Measurements from ENCODE around the gene FOXA3.
A peak's percentile ranks its signal among the peaks of the same experiment; 100 is the strongest.

FOXA3 gene

GRCh38 chr19:45897261-45897812, 33.2 kb downstream of the FOXA3 start:
- no peak for FAIRE-seq

DNA sequence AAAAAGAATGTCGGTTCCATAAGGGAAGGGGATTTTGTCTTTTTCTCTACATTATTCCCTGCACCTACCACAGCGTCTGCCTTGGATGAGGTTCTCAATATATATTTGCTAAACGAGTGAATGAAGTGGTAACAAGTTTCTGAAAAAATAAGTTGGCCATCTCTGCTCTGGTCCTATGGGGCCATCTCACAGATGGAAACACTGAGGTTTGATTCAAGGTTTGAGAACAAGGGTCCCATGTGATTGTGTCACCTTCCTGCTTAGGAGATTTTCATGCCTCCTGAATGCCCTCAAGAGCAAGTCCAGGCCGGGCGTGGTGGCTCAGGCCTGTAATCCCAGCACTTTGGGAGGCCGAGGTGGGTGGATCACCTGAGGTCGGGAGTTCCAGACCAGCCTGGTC, 35.1 kb downstream of the FOXA3 start:
- no peak for FAIRE-seq

- FAIRE-seq: no peak
Measured at GRCh38 chr19:45899919-45900589, 35.9 kb downstream of the FOXA3 start.

GRCh38 chr19:45900738-45901431, 36.8 kb downstream of the FOXA3 start:
- FAIRE-seq: no peak

GRCh38 chr19:45901432-45901911, 37.3 kb downstream of the FOXA3 start:
- FAIRE-seq: no peak

DNA sequence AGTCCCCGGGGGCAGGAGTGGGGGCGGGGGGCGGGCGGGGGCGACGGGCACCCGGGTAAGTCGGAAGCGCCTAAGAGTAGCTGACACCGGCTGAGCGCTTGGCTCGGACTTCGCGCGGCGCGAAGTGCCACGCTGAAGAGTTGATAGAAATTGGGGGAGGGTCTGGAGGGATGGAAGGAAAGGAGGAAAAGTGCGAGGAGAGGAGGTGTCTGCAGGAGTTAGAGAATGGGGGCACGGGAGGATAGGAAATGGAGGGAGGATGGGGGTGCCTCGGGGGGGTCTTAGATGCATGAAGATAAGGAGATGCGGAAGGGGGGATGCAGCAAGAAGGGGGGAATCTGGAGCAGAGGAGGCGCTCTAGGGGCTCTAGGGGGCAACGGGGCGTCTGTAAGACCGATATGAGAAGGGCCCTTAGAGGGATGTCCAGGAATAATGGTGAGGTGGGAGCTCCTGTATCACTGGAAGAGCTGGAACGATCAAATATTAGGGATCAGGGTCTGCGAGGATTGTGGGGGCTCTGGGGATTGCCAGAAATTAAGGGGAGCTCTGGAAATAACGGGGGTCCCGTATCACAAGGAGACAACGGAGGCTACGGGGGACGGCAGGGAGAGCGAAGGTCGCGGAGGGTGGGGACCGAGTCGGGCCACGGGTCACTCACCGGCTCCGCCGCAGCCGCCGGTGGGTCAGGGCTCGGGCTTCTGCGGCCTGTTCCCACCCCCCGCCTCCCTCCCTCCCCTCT, 38.0 kb downstream of the FOXA3 start, which contains the start of gene MYPOP:
Gene MYPOP (minus strand): TSS at position 702 of the 739 bp plus-strand sequence. CDS start 840 bp downstream, outside the sequence.
- FAIRE-seq: no peak

DNA sequence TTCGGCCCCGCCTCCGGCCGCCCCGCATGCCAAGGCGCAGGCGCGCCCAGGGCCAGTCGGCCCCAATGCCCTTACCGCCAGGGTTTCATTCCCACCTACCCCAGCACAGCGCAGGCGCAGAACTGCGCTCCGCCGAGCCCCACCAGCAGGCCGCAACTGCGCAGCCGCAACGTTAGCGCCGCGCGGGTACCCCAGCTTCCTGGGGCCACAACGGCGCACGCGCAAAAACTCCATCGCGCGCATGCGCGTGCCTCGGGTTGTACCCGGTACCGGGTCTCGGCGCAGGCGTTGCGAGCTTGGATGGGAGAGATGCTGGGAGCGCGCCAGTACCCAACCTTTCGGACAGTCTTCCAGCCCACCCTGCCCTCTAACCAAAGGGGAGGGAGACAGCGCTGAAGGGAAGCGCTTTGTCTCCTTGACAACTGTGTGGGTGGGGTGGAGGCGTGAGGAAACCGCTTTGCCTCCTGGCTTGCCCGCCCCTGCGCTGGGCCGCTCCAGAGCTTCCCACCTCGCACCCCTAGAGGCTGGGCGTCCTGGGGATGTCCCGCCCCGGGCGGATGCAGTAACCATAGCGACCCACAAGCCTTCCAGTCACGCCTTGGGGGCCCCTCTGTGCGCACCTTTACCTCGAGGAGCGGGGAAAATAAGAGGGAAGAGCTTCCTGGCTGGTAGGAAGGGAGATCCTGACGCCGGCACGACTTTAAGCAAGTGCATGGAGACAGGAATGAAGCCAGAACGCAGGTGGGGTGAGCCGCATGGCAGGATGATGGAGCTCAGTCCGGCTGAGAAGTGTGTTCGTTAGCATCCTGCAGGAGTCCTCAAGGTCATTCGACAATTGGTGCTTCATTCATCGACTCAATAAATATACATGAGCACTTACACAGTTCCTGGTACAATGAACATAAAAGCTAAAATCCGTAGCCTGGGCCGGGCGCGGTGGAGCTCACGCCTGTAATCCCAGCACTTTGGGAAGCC, 38.8 kb downstream of the FOXA3 start:
- FAIRE-seq: peak; percentile 15

GRCh38 chr19:45905011-45905410, 40.9 kb downstream of the FOXA3 start:
- FAIRE-seq: no peak

DNA sequence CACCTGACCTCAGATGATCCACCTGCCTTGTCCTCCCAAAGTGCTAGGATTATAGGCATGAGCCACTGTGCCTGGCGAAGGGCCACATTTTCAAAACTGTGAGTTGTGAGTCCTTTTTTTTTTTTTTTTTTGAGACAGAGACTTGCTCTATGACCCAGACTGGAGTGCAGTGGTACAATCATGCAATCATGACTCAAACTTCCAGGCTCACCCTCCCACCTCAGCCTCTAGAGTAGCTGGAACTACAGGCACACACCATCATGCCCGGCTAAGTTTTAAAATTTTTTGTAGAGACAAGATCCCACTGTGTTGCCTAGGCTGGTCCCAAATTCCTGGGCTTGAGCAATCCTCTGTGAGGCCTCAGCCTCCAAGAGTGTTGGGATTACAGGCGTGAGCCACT, 42.1 kb downstream of the FOXA3 start:
- no peak for FAIRE-seq

DNA sequence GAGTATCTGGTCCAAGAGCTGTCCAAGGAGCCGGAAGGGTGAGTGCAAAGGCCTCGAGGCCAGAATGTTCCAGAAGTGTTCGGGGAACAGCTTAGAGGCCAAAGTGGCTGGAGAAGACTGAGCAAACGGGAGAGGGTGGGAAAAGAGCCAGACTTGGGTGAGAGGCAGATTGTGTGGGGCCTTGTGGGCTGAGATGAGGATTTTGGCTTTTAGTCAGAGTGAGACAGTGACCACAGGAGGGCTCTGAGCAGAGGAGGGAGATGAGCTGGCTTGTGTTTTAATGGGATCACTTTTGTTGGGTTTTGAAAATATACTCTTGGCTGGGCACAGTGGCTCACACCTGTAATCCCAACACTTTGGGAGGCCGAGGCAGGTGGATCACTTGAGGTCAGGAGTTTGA, 44.8 kb downstream of the FOXA3 start:
- FAIRE-seq: no peak

DNA sequence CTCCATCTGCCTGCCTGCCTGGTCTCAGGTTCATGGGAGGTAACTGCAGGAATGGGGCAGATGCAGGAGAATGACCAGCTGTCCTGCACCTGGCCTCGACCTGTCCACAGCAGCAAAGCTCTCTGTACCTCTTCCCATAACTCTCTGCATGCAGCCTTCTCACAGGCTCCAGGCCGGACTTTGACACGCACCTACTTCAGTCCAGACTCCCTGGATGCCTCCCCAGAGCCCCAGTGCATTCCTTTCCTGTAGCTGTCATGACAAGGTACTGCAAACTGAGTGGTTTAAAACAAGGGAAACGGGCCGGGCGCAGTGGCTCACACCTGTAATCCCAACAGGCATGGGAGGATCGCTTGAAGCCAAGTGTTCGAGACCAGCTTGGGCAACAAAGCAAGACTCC, 47.2 kb downstream of the FOXA3 start:
- FAIRE-seq: no peak

DNA sequence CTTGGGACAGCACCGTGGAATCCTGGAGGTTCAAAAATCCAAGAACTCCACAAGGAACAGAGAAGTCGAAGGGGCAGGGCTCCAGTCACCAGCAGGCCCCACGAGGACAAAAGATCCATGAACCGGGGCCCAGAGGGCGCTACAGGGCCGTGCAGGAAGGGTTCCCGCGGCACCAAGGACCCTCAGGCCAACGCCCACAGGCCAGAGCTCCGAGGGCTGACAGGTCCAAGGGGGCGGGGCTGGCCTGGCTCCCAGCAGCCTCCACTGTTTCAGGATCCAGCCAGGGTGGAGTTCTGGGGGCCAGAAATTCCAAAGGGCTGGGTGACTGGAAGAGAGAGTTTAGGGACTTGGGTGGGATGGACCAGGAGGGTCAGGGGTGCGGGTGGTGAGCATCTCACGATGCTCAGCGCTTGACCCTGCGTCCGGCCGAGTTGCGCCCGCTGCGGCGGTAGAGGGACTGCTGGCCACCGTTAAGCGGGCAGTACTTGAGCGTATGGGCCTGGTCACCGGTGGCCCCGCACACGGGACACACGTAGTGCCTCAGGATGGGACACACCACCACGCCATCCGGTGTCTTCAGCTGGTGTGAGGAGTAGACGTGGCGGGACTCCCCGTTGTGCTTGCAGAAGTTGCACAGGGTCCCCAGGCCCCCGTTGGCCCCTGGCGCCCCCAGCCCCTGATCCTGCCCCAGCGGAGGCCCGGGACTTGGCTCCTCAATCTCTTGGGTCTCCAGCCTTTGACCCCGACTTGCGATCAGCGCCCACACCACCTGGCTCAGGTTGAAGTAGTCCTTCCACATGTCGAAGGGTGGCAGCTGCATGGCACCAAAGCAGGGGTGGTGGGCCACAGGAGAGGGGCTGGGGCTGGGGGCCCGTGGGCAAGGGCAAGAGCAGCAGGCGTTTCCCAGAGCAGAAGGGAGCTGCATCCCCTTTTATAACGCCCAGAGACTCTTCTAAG, 50.0 kb downstream of the FOXA3 start, which contains the start of gene NANOS2:
Gene NANOS2 (minus strand): TSS at position 905 of the 957 bp plus-strand sequence. CDS start 85 bp downstream, at position 820.
- no peak for FAIRE-seq

- no peak for FAIRE-seq
Measured at GRCh38 chr19:45917421-45918091, 53.4 kb downstream of the FOXA3 start.

- no peak for FAIRE-seq
Measured at GRCh38 chr19:45918721-45919120, 54.6 kb downstream of the FOXA3 start.

DNA sequence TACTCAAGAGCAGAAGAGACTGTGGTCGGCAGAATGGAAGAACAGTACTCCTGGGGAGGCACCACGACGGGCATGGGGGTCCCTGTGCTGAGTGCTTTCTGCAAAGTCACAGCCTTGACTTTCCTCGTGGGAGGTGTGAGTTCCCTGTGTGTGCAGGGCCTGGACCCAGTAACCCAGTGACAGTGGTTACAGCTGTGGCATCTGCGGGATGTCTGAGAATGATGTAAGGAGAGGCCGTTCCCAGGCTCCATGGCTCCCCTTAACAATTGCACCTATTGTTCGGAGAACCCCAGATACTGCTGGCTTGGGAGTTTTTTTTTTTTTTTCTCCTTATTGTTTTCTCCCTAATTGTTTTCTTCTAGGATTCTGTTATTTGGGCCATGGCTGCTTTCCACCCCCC, 55.6 kb downstream of the FOXA3 start:
- FAIRE-seq: no peak

DNA sequence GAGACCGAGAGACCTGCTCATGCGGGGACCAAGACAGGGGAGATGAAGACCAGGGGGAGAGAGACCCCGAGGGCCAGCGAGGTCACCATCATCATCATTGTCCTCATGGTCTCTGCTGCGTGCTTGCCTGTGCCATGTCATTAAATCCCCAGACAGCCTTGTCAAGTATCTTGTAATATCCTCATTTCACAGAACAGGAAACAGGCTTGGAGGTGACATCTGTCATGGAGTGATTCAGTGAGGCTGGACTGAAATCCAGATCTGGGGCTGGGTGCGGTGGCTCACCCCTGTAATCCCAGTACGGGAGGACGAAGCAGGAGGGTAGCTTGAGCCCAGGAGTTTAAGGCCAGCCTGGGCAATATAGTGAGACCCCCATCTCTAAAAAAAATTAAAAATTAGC, 56.3 kb downstream of the FOXA3 start:
- FAIRE-seq: no peak

GRCh38 chr19:45922281-45922680, 58.2 kb downstream of the FOXA3 start:
- no peak for FAIRE-seq
